ENCODE results near the gene C17orf114.
A peak's percentile ranks its signal among the peaks of the same experiment; 100 is the strongest.

C17orf114 gene

DNA sequence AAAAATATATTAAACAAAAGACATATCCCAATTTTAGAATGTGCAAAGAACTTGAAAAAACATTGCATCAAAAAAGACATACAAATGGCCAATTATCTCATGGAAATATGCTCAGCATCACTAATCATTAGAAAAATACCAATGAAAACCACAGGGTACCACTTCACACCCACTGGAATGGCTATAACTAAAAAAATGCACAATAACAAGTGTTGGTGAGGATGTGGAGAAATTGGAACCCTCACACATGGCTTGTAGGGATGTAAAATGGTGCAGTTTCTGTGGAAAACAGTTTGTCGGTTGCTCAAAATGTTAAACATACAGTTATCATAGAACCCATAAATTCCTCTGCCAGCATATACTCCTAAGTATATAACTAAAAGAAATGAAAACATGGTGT lies 7.0 kb downstream of the C17orf114 start:
- no peak for DNase-seq (ENCODE audit: low read depth)
- in situ Hi-C loops (cut with HindIII; ENCODE audit: low pct_unique_long_range_greater_than_20kb, low sequenced_read_pairs), result no loop called here

DNA sequence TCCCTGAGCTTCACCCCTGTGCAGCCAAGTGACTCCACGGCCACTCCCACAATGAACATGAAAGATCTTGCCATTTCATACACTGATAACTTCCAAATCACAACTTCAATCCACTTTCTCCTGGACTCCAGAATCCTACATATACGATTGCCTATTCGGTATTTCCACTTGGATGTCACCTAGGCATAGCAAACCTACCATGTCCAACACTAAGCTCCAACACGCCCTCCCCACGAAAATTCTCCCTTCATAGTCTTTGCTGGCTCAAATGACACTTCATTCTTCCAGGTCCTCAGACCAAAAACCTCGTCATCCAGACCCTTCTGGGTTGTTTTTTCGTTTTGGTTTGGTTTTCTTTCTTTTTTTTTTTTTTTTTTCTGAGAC lies 11.4 kb downstream of the C17orf114 start:
- in situ Hi-C loops (cut with HindIII; ENCODE audit: low pct_unique_long_range_greater_than_20kb, low sequenced_read_pairs), result no loop called here

DNA sequence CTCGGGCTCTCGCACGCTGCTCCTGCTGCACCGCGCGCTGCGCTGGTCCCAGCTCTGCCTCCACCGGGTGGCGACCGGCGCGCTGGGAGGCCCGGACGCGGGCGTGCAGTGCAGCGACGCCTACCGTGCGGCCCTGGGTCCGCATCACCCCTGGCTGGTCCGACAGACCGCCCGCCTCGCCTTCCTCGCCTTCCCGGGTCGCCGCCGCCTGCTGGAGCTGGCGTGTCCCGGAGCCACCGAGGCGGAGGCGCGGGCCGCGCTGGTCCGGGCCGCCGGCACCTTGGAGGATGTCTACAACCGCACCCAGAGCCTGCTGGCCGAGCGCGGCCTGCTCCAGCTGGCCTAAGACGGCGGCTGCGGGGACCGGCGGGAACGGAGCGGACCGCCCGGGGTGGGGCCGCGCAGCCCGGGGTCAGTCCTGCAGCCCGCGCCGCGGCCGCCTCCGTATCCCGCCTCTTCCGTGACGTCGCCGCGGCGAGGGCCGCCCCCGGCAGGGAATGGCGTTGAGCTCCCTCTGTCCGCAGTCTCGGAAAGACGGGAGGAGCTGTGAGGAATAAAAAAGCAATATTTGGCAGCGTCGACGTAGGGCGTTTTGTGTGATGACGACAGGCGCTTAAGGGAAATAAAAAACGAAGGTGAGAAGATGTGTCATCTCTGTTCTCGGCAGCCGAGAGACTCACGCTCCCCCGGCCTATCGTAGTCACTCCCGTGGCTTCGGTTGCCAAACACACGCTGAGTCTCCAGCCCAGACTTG lies 12.0 kb downstream of the C17orf114 start:
- in situ Hi-C loops (cut with HindIII; ENCODE audit: low pct_unique_long_range_greater_than_20kb, low sequenced_read_pairs), result no loop called here
- DNase-seq (ENCODE audit: low read depth), result peak; percentile 90

More for the DNA sequence above, 11.4 kb downstream of the C17orf114 start:
- no peak for DNase-seq (ENCODE audit: low read depth)

DNA sequence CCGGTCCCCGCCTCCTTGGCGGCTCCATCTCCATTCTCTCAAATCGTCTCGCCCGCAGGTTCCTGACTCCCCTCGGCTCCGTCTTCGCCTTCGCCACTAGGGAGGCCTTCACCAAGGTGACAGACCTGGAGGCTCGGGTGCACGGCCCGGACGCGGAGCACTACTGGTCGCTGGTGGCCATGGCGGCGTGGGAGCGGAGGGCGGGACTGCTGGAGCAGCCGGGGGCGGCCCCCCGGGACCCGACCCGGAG lies 12.5 kb downstream of the C17orf114 start:
- in situ Hi-C loops (cut with HindIII; ENCODE audit: low pct_unique_long_range_greater_than_20kb, low sequenced_read_pairs), result no loop called here
- DNase-seq (ENCODE audit: low read depth), result no peak

DNA sequence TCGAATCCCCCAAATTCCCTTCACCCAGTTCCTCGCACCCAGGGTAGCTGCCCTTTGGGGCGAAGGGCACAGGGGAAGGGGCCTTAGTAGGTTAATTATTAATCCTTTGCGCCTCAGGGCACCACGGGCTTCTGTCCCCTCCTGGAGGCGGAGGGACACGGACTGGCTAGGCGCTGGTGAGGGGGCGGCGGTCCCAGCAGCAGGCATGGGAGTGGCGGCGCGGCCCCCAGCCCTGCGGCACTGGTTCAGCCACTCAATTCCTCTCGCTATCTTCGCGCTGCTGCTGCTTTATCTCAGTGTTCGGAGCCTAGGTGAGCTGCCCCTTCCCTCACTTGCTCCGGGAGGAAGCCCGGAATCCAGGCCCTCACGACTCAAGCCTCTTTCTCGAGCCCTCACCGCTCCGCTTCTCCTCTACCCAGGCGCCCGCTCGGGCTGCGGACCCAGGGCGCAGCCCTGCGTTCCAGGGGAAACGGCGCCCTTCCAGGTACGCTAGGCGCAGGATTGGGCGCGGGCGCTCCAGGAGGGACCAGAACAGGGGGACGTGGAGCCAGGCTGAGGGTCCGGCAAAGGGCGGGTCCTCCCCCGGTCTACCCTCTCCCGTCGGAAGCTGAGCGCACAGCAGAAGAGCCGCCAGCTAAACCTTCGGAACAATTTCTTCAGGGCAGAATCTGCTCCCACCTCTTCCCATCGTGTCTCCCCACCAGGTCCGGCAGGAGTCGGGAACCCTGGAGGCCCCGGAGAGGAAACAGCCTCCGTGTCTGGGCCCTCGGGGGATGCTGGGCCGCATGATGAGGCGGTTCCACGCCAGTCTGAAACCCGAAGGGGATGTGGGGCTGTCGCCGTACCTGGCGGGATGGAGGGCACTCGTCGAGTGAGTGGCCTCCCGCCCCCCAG lies 13.1 kb downstream of the C17orf114 start, which contains the start of gene GLTPD2:
Gene GLTPD2 (plus strand): TSS at position 158 of the 894 bp plus-strand sequence. CDS start 48 bp downstream, at position 206.
- DNase-seq (ENCODE audit: low read depth), result no peak
- in situ Hi-C loops (cut with HindIII; ENCODE audit: low pct_unique_long_range_greater_than_20kb, low sequenced_read_pairs), result no loop called here

DNA sequence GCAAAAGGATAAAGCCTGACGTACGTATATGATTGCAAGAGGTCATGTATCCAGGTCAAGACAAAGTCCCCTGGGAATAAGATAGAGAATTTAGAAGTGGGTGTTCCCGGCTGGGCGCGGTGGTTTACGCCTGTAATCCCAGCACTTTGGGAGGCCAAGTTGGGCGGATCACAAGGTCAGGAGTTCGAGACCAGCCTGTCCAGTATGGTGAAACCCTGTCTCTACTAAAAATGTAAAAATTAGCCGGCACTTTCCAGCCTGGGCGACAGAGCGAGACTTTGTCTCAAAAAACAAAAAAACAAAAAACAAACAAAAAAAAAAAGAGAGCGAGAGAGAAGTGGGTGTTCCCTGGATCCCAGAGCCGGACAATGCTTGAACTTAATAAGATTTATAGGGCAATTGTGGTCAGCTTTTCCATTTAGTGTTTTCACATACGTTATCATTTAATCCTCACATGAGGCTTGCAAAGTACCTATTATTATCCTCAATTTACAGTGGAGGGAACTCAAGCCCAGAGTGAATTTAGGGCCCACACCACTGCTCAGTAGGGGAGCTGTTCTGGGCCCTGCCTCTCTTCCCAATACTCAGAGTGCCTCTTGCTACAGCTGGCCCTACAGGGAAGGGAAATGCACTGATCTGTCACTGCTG lies 13.8 kb downstream of the C17orf114 start:
- in situ Hi-C loops (cut with HindIII; ENCODE audit: low pct_unique_long_range_greater_than_20kb, low sequenced_read_pairs), result no loop called here
- no peak for DNase-seq (ENCODE audit: low read depth)

DNA sequence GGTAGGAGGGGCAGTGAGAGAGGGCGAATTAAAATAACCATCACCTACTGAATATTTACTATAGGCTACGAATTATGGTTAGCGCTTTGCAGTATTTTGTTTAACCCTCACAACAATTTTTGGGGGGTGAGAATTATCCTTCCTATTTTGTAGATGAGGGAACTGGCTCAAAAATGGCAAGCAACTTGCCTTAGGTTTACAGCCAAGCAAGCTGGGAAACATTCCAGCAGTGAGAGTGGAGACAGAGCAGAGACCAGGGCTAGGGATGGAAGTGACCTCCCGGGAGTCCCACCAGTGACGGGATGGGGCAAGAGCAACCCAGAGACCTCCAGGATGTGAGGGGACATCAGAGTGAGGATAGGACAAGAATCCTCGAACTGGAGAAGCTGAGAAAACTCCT lies 15.6 kb downstream of the C17orf114 start:
- in situ Hi-C loops (cut with HindIII; ENCODE audit: low pct_unique_long_range_greater_than_20kb, low sequenced_read_pairs), result no loop called here
- DNase-seq (ENCODE audit: low read depth), result no peak

DNA sequence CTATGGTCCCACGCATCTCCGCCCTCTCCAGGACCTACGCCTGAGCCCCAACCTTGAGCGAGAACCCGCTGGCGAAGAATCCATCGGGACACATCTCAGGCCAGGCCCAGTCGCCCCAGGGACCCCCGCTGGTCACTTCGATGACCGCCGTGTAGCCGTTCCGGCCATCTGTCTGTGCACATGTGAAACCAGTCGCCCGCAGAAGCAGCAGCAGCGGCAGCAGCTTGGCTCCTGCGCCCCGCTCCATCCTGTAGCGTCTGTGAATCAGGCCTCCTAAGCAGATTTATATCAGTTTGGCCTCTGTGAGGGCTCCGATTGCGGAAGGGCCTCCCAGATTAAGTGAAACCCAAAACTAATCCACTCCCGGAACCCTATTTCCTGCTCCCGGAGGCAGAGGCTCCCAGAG lies 16.0 kb downstream of the C17orf114 start, which contains the start of gene VMO1:
Gene VMO1 (minus strand): TSS at position 259 of the 406 bp plus-strand sequence. CDS start 12 bp downstream, at position 247.
- in situ Hi-C loops (cut with HindIII; ENCODE audit: low pct_unique_long_range_greater_than_20kb, low sequenced_read_pairs), result no loop called here
- no peak for DNase-seq (ENCODE audit: low read depth)

DNA sequence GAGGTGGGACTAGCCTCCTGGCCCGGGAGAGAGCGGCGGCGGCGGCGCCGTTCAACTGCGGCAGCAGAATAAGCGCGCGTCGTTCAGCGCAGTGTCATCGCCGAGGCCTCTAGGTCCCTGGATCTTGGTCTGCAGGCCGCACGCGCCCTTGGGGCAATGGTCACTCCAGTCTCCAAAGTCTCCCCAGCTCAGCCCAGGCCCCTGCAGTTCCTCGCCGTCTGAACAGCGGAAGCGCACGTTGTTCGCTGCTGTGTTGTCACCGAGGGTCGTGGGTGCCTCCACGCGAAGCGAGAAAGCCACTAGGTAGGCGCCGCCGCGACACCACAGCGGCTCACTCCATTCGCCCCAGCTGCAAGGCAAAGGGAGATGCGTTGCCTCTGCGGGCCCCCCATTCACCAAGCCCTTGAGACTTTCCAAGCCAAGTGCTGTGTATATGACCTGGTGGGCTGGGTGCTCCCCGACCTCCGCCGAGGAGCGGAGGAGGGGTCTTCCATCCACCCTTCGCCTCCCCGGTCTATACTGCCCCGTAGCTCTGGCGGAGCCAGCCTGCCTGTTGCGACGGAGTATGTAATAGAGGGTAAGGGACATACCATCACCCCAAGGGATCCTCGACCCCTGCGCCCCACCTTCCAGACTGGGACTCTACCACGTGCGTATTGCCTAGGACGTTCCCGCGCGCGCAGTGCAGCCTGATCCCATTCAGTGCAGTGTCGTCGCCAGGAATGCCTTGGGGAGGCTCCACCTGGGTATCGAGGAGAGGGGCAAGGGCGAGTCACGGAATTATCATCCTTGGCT lies 16.6 kb downstream of the C17orf114 start:
- no peak for DNase-seq (ENCODE audit: low read depth)
- in situ Hi-C loops (cut with HindIII; ENCODE audit: low pct_unique_long_range_greater_than_20kb, low sequenced_read_pairs), result no loop called here

DNA sequence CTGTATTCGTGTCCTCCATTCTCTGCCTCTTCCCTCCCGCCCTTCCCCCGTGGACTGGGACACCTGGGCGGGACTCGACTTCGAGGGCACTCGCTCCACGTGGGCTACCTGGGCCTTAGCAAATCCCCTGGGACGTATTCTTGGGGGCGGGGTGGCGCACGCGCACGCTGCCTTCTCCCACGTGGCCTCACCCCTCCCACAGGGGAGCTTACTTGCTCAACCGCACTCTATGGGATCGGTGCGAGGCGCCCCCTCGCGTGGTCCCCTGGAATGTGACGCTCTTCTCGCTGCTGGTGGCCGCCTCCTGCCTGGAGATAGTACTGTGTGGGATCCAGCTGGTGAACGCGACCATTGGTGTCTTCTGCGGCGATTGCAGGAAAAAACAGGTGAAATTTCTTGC lies 19.5 kb downstream of the C17orf114 start:
- in situ Hi-C loops (cut with HindIII; ENCODE audit: low pct_unique_long_range_greater_than_20kb, low sequenced_read_pairs), result no loop called here
- no peak for DNase-seq (ENCODE audit: low read depth)

DNA sequence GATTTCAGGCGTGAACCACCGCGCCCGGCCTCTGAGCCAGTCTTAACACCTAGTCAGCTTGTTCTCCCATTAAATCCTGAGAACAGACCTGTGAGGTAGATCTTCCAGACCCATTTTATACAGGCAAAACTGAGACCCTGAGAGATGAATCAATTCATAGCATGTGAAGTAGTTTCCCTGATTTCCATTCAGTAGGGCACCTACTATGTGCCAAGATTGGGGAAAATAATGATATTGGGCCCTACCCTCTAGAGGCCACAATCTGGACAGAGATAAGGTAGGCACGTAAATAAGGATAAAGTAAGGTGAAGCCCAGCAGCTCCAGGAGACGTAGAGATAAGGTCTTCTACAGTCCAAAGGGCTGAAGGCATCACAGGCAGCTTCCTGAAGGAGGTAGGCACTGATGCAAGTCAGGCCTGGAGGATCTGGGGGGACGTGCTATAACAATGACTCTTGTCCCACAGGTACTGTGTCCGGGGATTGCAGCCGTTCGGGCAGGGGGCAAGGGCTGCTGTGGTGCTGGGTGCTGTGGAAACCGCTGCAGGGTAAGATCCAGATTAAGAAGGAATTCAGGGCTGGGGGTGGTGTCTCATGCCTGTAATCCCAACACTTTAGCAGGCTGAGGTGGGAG lies 21.7 kb downstream of the C17orf114 start:
- no peak for DNase-seq (ENCODE audit: low read depth)
- in situ Hi-C loops (cut with HindIII; ENCODE audit: low pct_unique_long_range_greater_than_20kb, low sequenced_read_pairs), result no loop called here

DNA sequence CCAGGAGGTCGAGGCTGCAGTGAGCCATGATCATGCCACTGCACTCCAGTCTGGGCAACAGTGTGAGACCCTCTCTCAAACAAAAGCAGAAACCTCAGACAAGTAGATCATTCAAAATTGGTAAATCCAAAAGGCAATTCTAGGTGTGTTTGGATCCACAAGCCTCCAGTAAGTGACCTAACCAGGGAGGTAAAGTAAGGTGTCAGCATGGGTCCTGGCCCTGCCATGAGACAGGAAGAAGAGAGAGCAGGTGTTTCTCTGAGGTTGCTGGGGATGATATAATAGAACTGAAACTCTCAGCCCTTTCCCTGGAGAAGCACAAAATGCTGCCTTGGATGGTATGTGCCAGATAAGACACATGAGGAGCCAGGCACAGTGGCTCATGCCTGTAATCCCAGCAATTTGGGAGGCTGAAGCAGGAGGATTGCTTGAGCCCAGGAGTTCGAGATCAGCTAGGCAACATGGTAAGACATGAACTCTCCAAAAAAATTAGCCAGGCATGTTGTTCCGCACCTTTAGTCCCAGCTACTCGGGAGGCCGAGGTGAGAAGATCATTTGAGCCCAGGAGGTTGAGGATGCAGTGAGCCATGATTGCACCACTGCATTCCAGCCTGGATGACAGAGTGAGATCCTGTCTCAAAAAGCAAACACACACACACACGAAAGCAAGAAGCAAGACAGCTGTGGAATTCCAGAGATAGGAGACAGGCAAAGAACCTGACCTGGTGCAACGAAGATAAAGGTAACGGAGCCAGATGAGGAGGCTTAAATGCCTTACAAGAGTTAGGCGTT lies 24.0 kb downstream of the C17orf114 start:
- no peak for DNase-seq (ENCODE audit: low read depth)
- in situ Hi-C loops (cut with HindIII; ENCODE audit: low pct_unique_long_range_greater_than_20kb, low sequenced_read_pairs), result no loop called here

DNA sequence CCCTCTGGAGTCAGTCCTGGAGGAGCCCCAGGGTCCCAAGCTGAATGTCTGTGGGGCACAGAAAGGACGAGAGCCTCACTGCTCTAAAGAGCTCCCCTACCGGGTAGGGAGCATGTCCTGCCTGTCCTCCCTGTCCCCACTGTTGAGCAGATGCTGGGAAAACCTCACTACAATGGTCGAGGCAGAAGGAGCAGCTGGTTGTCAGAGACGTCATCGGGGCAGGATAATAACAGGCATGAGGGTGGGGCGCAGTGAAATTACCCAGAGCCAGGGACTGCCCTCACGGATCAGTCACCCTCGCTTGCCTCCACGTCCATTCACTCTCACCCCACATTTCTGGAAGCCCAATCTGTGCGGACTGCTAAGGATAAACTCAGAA lies 29.9 kb downstream of the C17orf114 start:
- in situ Hi-C loops (cut with HindIII; ENCODE audit: low pct_unique_long_range_greater_than_20kb, low sequenced_read_pairs), result no loop called here
- no peak for DNase-seq (ENCODE audit: low read depth)

DNA sequence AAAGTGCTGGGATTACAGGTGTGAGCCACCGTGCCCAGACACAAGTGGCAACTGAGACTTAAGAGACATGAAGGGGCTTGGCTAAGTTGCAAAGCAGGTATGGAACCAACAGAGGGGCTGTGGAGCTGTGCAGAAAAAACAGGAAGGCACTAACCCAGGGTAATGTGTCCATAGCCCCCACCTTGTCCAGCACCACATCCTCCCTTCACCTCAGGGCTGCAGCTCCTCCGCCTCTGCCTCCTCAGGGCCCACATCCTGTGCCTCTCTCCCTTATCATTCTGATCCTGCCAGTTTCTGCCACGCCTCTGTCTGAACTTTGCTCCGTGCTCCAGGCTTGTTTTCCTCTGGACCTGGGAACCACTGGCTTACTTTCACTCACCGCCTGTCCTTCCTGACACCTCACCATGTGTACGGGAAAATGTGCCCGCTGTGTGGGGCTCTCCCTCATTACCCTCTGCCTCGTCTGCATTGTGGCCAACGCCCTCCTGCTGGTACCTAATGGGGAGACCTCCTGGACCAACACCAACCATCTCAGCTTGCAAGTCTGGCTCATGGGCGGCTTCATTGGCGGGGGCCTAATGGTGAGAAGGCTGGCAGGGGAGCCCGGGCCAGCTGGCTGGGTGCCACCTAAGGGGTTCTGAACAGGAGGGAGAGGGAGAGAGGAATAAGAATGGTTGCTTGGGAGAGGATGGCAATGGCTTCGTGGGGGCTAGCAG lies 30.5 kb downstream of the C17orf114 start, which contains the start of gene TM4SF5:
Gene TM4SF5 (plus strand): TSS at position 368 of the 716 bp plus-strand sequence. CDS start 37 bp downstream, at position 405.
- no peak for DNase-seq (ENCODE audit: low read depth)
- in situ Hi-C loops (cut with HindIII; ENCODE audit: low pct_unique_long_range_greater_than_20kb, low sequenced_read_pairs), result no loop called here

DNA sequence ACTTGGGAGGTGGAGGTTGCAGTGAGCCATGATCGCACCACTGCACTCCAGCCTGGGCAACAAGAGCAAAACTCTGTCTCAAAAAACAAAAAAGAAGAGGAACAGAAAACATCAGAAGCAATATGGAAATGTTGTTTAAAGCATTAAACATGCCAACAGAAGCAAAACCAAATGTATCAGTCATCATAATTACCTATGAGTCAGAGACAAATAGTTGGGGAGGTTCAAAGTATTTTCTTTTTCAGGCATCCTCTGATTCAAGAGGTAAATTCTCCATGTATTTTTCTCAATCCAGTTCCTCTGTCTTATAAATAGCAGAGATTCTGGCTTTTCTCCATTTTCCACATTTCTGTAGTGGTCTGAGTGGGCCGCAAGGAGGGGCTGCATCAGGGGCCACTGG lies 32.5 kb downstream of the C17orf114 start:
- in situ Hi-C loops (cut with HindIII; ENCODE audit: low pct_unique_long_range_greater_than_20kb, low sequenced_read_pairs), result no loop called here
- DNase-seq (ENCODE audit: low read depth), result no peak

DNA sequence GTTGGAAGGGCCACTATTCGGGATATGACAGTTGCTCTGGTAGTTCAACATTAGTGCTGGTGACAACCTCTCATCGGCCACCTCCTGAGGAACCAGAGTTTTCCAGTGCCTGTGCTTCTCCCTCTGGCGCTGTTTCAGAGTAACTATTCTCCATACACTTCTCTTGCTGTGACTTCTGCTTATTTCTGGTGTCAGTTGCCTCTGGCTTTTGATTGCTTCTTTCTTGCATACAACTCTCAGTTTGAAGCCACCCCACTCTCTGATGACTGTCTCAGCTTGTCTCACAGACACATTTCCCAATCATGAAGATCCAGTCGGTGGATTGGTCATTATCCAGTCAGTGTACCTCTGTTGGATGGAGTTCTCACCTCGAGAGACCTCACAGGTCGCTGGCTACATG lies 33.8 kb downstream of the C17orf114 start:
- no peak for DNase-seq (ENCODE audit: low read depth)
- in situ Hi-C loops (cut with HindIII; ENCODE audit: low pct_unique_long_range_greater_than_20kb, low sequenced_read_pairs), result no loop called here

DNA sequence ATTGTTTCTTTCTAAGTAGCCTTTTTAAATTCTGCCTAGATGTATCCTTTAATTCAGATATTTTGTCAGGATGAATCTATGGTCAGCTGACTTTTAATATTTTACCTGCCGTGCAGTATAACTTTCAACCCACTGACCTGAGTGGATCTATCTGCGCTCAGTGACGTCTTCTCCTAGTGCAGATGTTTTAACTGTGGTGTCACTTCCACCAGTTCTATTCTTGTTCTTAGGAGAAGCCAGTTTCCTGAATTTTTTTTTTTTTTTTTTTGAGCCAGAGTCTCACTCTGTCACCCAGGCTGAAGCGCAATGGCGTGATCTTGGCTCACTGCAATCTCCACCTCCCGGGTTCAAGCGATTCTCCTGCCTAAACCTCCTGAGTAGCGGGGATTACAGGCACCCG lies 35.4 kb downstream of the C17orf114 start:
- in situ Hi-C loops (cut with HindIII; ENCODE audit: low pct_unique_long_range_greater_than_20kb, low sequenced_read_pairs), result no loop called here
- DNase-seq (ENCODE audit: low read depth), result no peak
